Neural cell (in vitro differentiated cells): ENCODE results near the gene GAPVD1. TPM values are rescaled to one million over a fixed set of nuclear protein-coding genes. Genes with fewer than 3 reads are reported as not detected.

Experiments
- H2AFZ ChIP-seq: fragments of 200-600, 300-800 bp; sonication (generic), shearing (Covaris generic); 2 replicates; pipeline ENCODE4 v1.6.0; 2014; ENCODE audit warnings: low read depth, mild to moderate bottlenecking, antibody characterized with exemption, low read length, moderate library complexity
- H3F3A ChIP-seq: fragments of 200-600 bp; shearing (Covaris generic); 2 replicates; pipeline ENCODE4 v1.6.1; 2016; ENCODE audit warnings: mild to moderate bottlenecking, moderate library complexity, mixed read lengths, antibody characterized with exemption, low read length; ENCODE audit not compliant: insufficient read depth, poor library complexity, severe bottlenecking
- H3K27ac ChIP-seq: fragments of 200-600, 300-800 bp; sonication (generic), shearing (Covaris generic); 2 replicates; pipeline ENCODE4 v1.5.1; 2014; ENCODE audit warnings: mild to moderate bottlenecking, low read length, moderate library complexity
- H3K27me3 ChIP-seq: fragments of 300-800, 200-600 bp; sonication (generic), shearing (Covaris generic); 2 replicates; pipeline ENCODE4 v1.6.0; 2014; ENCODE audit warnings: mild to moderate bottlenecking, low read depth, low read length, moderate library complexity; ENCODE audit not compliant: insufficient read depth
- H3K36me3 ChIP-seq: fragments of 300-800, 200-600 bp; sonication (generic), shearing (Covaris generic); 2 replicates; pipeline ENCODE4 v1.5.1; 2014; ENCODE audit warnings: mild to moderate bottlenecking, antibody characterized with exemption, low read length, moderate library complexity; ENCODE audit not compliant: insufficient read depth
- H3K4me2 ChIP-seq: fragments of 300-800, 200-600 bp; sonication (generic), shearing (Covaris generic); 2 replicates; pipeline ENCODE4 v1.6.0; 2014; ENCODE audit warnings: mild to moderate bottlenecking, low read length
- H3K4me3 ChIP-seq: fragments of 300-800, 200-600 bp; sonication (generic), shearing (Covaris generic); 2 replicates; pipeline ENCODE4 v1.5.1; 2014; ENCODE audit warnings: mild to moderate bottlenecking, low read length, moderate library complexity
- H3K79me2 ChIP-seq: fragments of 200-600 bp; shearing (Covaris generic); replicated peaks from 2 replicates; pipeline ENCODE4 v1.6.0; 2014; ENCODE audit warnings: mild to moderate bottlenecking, low read length, moderate library complexity; ENCODE audit not compliant: insufficient read depth
- H3K9ac ChIP-seq: fragments of 300-800, 200-600 bp; sonication (generic), shearing (Covaris generic); 2 replicates; pipeline ENCODE4 v1.6.1; 2016; ENCODE audit warnings: mild to moderate bottlenecking, low read length, mixed read lengths
- H3K9me2 ChIP-seq: fragments of 200-600 bp; shearing (Covaris generic); 2 replicates; pipeline ENCODE4 v1.6.1; 2016; ENCODE audit warnings: mild to moderate bottlenecking, low read length, mixed read lengths; ENCODE audit not compliant: insufficient read depth
- H3K9me3 ChIP-seq: fragments of 200-600, 300-800 bp; sonication (generic), shearing (Covaris generic); 2 replicates; pipeline ENCODE4 v1.6.1; 2016; ENCODE audit warnings: mild to moderate bottlenecking, mixed run types, low read length, moderate library complexity, mixed read lengths
- H4K20me1 ChIP-seq: fragments of 200-600 bp; shearing (Covaris generic); 2 replicates; pipeline ENCODE4 v1.6.1; 2016; ENCODE audit warnings: mild to moderate bottlenecking, mixed run types; ENCODE audit not compliant: insufficient read depth
- EP300 ChIP-seq: fragments of 450-650 bp; conservative IDR thresholded peaks from 2 replicates; pipeline ENCODE4 v1.6.1; 2014; ENCODE audit warnings: antibody characterized with exemption, mild to moderate bottlenecking, moderate library complexity; ENCODE audit not compliant: poor library complexity, severe bottlenecking
- EZH2 ChIP-seq: fragments of 200-600, 300-800 bp; shearing (Covaris generic), sonication (generic); IDR thresholded peaks from 2 replicates; pipeline ENCODE4 v1.6.1; 2014; ENCODE audit warnings: antibody characterized with exemption, low read length, borderline replicate concordance, mild to moderate bottlenecking; ENCODE audit not compliant: insufficient read depth, poor library complexity, severe bottlenecking
- MXI1 ChIP-seq: fragments of 450-650 bp; conservative IDR thresholded peaks from 2 replicates; pipeline ENCODE4 v1.6.1; 2014; ENCODE audit warnings: antibody characterized with exemption, mild to moderate bottlenecking; ENCODE audit not compliant: poor library complexity, severe bottlenecking
- POLR2AphosphoS5 ChIP-seq: IDR thresholded peaks from 2 replicates; pipeline ENCODE4 v1.6.1; 2012
- RAD21 ChIP-seq: fragments of 450-650 bp; conservative IDR thresholded peaks from 2 replicates; pipeline ENCODE4 v1.6.1; 2014; ENCODE audit warnings: antibody characterized with exemption, mild to moderate bottlenecking, moderate library complexity
- SMC3 ChIP-seq: fragments of 450-650 bp; conservative IDR thresholded peaks from 2 replicates; pipeline ENCODE4 v1.6.1; 2014; ENCODE audit warnings: antibody characterized with exemption, mild to moderate bottlenecking, moderate library complexity; ENCODE audit not compliant: poor library complexity
- TAF1 ChIP-seq: IDR thresholded peaks from 2 replicates; pipeline ENCODE4 v1.6.1; 2012; ENCODE audit warnings: low read depth
- polyA plus RNA-seq: library from polyadenylated mRNA; depleted of rRNA; stranded (reverse); fragments of >200 nt; gene quantifications from 2 replicates; pipeline ENCODE4 v1.2.3, GENCODE V29; 2014
- TF ChIP-seq, protein P1 (sequence below): IDR thresholded peaks from 2 replicates; pipeline ENCODE4 v1.6.1; 2012; ENCODE audit warnings: borderline replicate concordance
- TF ChIP-seq, protein P2 (sequence below): fragments of 450-650 bp; IDR thresholded peaks from 2 replicates; pipeline ENCODE4 v1.5.1; 2014; ENCODE audit warnings: antibody characterized with exemption, mild to moderate bottlenecking, moderate library complexity; ENCODE audit not compliant: poor library complexity, severe bottlenecking

The GAPVD1 gene
- polyA plus RNA-seq, 1 donor from 2014 or later = 49.2 TPM

DNA sequence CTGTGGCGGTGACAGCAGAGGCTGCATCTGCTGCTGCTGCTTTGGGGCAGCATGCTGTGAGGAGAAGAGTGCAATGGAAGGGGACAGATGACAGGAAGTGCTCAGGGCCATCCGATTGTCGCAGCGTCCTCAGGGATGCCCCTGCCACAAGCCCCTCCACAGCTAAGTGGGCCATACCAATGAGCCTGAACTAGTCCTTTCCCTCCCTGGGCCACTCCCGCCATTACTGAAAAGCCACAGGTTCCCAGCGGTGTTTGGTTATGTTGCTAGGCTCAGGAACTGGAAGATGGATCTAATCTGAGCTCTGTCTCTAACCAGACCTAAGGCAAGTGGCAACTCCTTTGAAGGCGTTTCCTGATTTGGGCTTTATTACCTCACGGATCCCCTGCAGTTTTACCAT is 109.2 kb downstream of the GAPVD1 start:
- TF ChIP-seq, protein P1, sequence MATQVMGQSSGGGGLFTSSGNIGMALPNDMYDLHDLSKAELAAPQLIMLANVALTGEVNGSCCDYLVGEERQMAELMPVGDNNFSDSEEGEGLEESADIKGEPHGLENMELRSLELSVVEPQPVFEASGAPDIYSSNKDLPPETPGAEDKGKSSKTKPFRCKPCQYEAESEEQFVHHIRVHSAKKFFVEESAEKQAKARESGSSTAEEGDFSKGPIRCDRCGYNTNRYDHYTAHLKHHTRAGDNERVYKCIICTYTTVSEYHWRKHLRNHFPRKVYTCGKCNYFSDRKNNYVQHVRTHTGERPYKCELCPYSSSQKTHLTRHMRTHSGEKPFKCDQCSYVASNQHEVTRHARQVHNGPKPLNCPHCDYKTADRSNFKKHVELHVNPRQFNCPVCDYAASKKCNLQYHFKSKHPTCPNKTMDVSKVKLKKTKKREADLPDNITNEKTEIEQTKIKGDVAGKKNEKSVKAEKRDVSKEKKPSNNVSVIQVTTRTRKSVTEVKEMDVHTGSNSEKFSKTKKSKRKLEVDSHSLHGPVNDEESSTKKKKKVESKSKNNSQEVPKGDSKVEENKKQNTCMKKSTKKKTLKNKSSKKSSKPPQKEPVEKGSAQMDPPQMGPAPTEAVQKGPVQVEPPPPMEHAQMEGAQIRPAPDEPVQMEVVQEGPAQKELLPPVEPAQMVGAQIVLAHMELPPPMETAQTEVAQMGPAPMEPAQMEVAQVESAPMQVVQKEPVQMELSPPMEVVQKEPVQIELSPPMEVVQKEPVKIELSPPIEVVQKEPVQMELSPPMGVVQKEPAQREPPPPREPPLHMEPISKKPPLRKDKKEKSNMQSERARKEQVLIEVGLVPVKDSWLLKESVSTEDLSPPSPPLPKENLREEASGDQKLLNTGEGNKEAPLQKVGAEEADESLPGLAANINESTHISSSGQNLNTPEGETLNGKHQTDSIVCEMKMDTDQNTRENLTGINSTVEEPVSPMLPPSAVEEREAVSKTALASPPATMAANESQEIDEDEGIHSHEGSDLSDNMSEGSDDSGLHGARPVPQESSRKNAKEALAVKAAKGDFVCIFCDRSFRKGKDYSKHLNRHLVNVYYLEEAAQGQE = no peak
- TF ChIP-seq EZH2 (no peak), MXI1 (no peak), SMC3 (no peak), EP300 (no peak), TAF1 (no peak), POLR2AphosphoS5 (no peak), RAD21 (no peak)
- TF ChIP-seq, protein P2, sequence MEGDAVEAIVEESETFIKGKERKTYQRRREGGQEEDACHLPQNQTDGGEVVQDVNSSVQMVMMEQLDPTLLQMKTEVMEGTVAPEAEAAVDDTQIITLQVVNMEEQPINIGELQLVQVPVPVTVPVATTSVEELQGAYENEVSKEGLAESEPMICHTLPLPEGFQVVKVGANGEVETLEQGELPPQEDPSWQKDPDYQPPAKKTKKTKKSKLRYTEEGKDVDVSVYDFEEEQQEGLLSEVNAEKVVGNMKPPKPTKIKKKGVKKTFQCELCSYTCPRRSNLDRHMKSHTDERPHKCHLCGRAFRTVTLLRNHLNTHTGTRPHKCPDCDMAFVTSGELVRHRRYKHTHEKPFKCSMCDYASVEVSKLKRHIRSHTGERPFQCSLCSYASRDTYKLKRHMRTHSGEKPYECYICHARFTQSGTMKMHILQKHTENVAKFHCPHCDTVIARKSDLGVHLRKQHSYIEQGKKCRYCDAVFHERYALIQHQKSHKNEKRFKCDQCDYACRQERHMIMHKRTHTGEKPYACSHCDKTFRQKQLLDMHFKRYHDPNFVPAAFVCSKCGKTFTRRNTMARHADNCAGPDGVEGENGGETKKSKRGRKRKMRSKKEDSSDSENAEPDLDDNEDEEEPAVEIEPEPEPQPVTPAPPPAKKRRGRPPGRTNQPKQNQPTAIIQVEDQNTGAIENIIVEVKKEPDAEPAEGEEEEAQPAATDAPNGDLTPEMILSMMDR = no peak
- H3K36me3 ChIP-seq = no peaks in the 10 kb centered on the region

DNA sequence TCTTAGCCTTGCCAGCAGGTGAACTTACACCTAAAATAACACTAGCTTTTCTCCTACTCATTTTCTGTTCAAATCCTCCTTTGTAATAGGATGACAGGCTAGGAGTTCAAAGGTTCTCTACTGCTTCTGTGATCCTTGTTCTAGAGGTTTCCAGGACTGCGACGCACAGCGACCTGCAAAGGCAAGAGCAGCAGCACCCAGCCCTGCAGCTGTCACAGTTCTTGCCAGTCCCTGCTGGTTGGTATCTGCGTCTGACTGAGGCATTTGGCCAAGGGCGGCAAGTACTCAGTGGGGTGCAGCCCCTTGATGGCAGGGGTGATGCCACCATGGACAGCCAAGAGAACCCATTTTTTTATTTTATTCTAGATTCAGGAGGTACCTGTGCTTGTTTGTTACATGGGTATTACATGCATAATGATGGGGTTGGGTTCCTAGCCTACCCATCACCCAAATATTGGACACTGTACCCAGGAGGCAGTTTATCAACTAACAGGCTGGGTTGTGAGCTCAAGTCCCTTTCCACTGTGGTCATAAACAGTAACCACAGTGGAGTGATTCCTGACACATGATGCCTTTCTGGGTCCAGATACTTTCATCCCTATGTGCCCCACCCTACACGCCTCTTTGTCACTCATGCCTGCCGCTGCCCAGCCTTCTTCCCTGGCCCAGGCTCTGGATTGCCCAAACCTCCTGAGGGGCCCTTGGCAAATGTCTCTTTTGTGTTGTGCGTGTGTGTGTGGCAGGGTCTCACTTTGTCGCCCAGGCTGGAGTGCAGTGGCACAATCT is 111.0 kb downstream of the GAPVD1 start:
- no peak overlapping the region for H2AFZ ChIP-seq
- H3K79me2 ChIP-seq = no peaks in the 10 kb centered on the region
- H3K36me3 ChIP-seq = no peaks in the 10 kb centered on the region
- H3K27me3 ChIP-seq = no peaks in the 10 kb centered on the region
- H4K20me1 ChIP-seq = no peaks in the 10 kb centered on the region
- no peaks in the 10 kb centered on the region for H3F3A ChIP-seq
- no peak overlapping the region for H3K27ac ChIP-seq
- TF ChIP-seq, protein P2 = no peak
- H3K4me3 ChIP-seq = no peak overlapping the region
- no peaks in the 10 kb centered on the region for H3K9me3 ChIP-seq
- no peak overlapping the region for H3K9ac ChIP-seq
- H3K9me2 ChIP-seq = no peaks in the 10 kb centered on the region
- H3K4me2 ChIP-seq = no peak overlapping the region

More for the DNA sequence above, 109.2 kb downstream of the GAPVD1 start:
- Histone ChIP-seq H3F3A (no peaks in the 10 kb centered on the region), H3K4me3 (no peak overlapping the region), H3K9me2 (no peaks in the 10 kb centered on the region), H2AFZ (no peak overlapping the region), H3K27ac (no peak overlapping the region), H3K4me2 (no peak overlapping the region), H3K79me2 (no peaks in the 10 kb centered on the region), H3K27me3 (no peaks in the 10 kb centered on the region), H3K9ac (no peak overlapping the region), H4K20me1 (no peaks in the 10 kb centered on the region), H3K9me3 (no peaks in the 10 kb centered on the region)
